ENCODE results near the gene AHRR. TPM values are rescaled to one million over a fixed set of nuclear protein-coding genes. Genes with fewer than 3 reads are reported as not detected.

The AHRR gene
- total RNA-seq, 1 experiment from 2014 or later = 2.2 TPM

DNA sequence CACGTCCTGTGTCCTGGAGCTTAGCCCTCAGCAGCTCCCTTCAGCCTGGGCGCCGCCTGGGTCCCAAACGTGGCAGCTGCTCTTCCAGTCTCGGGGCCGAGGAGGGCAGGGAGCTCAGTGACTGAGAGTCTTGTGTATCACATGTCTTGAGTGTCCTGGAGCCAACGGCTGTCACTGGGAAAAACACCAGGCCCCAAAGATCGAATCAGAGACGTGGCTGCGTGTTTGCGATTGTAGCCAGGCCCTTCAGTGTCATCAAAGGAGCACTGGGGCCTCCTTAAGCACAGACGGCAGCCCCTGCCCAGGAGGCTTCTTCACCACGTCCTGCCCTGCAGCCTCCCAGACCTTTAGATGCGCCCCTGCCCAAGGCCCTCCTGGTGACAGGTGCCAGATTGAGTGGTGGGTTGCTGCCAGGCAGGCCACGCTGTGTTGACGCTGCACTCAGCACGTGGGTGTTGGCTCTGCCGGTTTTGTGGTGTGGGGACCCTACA lies 115.8 kb downstream of the AHRR start:
- Histone ChIP-seq H3K23me2 (ENCODE audit: insufficient read length, low read depth, low read length, poor library complexity, severe bottlenecking) (peaks cover 2% of the 10 kb centered on the region), H3K27ac (ENCODE audit: insufficient read length, low read depth, low read length) (no peak overlapping the region), H3T11ph (ENCODE audit: low read length) (no peak overlapping the region), H3K18ac (ENCODE audit: insufficient read length, low read depth, low read length) (no peak overlapping the region), H2AK5ac (ENCODE audit: insufficient read length, low read length) (no peak overlapping the region), H3K79me2 (ENCODE audit: insufficient read depth, low read length) (no peaks in the 10 kb centered on the region), H2BK12ac (ENCODE audit: insufficient read length, low read depth, low read length) (no peak overlapping the region), H3K9me3 (ENCODE audit: control insufficient read depth, low read depth, low read length) (no peaks in the 10 kb centered on the region), H2BK120ac (ENCODE audit: low read depth, low read length, poor library complexity, severe bottlenecking) (no peak overlapping the region), H3K4me1 (ENCODE audit: insufficient read depth, low read length) (no peaks in the 10 kb centered on the region), H3K14ac (ENCODE audit: insufficient read depth, low read length) (no peak overlapping the region), H3K27me3 (ENCODE audit: insufficient read depth, low read length) (no peaks in the 10 kb centered on the region), H4K8ac (replicated peaks; ENCODE audit: insufficient read length, low read depth, low read length) (no peak overlapping the region), H3K4me2 (ENCODE audit: insufficient read depth, insufficient read length, low read length) (no peak overlapping the region), H3K56ac (ENCODE audit: insufficient read length, low read depth, low read length) (no peak overlapping the region), H2BK20ac (ENCODE audit: low read depth, low read length, poor library complexity, severe bottlenecking) (no peak overlapping the region), H4K5ac (ENCODE audit: insufficient read length, low read depth, low read length) (no peak overlapping the region), H3K4ac (ENCODE audit: low read depth, low read length) (no peak overlapping the region), H4K20me1 (ENCODE audit: control insufficient read depth, insufficient read depth, insufficient read length) (no peaks in the 10 kb centered on the region), H3K23ac (ENCODE audit: insufficient read length, low read depth, low read length) (no peak overlapping the region), H4K91ac (ENCODE audit: insufficient read length, low read depth, low read length) (no peak overlapping the region), H2BK15ac (ENCODE audit: low read depth, low read length) (no peak overlapping the region), H2AFZ (ENCODE audit: low read length) (no peak overlapping the region), H2BK5ac (ENCODE audit: insufficient read length, low read length) (no peak overlapping the region), H3K79me1 (ENCODE audit: insufficient read depth, low read depth, low read length, poor library complexity, severe bottlenecking) (no peaks in the 10 kb centered on the region), H3K9ac (ENCODE audit: extremely low read depth, insufficient read length, low read length) (no peak overlapping the region)
- Mint-ChIP-seq H3K4me3 (no peak overlapping the region), H3K27me3 (ENCODE audit: low read depth) (peaks cover 33% of the 10 kb centered on the region), H3K27ac (no peak overlapping the region; a peak in 1 of 7 replicates), H3K36me3 (ENCODE audit: insufficient read depth in 1 of 3, low read depth in 3 of 3) (no peaks in the 10 kb centered on the region; a peak in 1 of 7 replicates), H3K4me1 (no peaks in the 10 kb centered on the region; a peak in 1 of 4 replicates), H3K9me3 (0 out of 5 replicates have a peak, but pooled peaks cover 0 to 3% of the 10 kb centered on the region in 2 experiments)
- DNase-seq = peak; percentile 10
- TF ChIP-seq, protein P1, sequence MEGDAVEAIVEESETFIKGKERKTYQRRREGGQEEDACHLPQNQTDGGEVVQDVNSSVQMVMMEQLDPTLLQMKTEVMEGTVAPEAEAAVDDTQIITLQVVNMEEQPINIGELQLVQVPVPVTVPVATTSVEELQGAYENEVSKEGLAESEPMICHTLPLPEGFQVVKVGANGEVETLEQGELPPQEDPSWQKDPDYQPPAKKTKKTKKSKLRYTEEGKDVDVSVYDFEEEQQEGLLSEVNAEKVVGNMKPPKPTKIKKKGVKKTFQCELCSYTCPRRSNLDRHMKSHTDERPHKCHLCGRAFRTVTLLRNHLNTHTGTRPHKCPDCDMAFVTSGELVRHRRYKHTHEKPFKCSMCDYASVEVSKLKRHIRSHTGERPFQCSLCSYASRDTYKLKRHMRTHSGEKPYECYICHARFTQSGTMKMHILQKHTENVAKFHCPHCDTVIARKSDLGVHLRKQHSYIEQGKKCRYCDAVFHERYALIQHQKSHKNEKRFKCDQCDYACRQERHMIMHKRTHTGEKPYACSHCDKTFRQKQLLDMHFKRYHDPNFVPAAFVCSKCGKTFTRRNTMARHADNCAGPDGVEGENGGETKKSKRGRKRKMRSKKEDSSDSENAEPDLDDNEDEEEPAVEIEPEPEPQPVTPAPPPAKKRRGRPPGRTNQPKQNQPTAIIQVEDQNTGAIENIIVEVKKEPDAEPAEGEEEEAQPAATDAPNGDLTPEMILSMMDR (conservative IDR thresholded peaks at IDR 0.05) = no peak
- WGBS (ENCODE audit: extremely low coverage, insufficient read length, low lambda C conversion rate) = no CpG with 5 or more reads among the region's 18 CpGs
